Measurements from ENCODE around the gene SUSD4.

SUSD4 gene

GRCh38 chr1:223273511-223273910 is 90.5 kb downstream of the SUSD4 start:
- H3K4me1 ChIP-seq (ENCODE audit: insufficient read depth, low read length), result no peaks in the 10 kb centered on the region
- no peak overlapping the region for H3K9ac ChIP-seq (ENCODE audit: low read depth, low read length)
- no peaks in the 10 kb centered on the region; the same call in 1 of the 2 replicates for H3K9me3 ChIP-seq (ENCODE audit: control insufficient read depth, insufficient read depth, low read length)
- H3K36me3 ChIP-seq (ENCODE audit: insufficient read depth, low read length), result no peaks in the 10 kb centered on the region

DNA sequence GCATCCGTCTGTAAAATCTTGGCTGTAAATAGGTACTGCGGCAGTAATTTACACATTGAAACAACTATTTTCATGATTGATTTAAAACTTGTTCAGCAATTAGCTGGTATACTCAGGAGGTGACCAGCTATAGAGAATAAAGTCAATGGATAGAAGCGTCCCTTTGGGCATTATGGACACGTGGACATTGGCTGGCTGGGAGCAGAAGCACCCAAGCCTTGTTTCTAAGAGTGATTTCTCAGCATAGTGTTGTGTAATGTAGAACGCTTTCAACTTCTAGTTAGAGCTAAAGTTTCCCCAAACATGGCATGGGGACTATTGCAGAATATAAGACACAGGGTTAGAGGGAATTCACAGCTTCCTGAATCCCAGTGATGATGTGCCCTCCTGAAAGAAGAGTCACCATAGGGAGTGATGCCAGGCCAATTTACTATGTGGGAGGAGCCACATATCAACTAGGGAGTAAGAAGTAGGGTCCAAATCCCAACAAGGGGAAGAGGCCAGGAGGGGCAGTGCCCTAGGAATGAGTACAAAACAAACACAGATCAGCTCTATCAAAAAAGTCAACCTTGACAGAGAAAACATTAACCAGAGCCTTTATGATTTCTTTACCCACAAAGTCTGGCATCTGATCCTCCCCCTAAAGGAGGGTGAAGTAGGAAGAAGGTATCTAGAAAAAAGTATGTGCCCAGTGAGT is 92.7 kb downstream of the SUSD4 start:
- Histone ChIP-seq H3K9ac (ENCODE audit: low read depth, low read length) (no peak overlapping the region), H3K4me1 (ENCODE audit: insufficient read depth, low read length) (no peaks in the 10 kb centered on the region), H3K9me3 (ENCODE audit: control insufficient read depth, insufficient read depth, low read length) (no peaks in the 10 kb centered on the region), H3K36me3 (ENCODE audit: insufficient read depth, low read length) (no peaks in the 10 kb centered on the region)

- Histone ChIP-seq H3K9me3 (ENCODE audit: control insufficient read depth, insufficient read depth, low read length) (no peaks in the 10 kb centered on the region), H3K36me3 (ENCODE audit: insufficient read depth, low read length) (no peaks in the 10 kb centered on the region), H3K4me1 (ENCODE audit: insufficient read depth, low read length) (no peaks in the 10 kb centered on the region)
These were observed 93.8 kb downstream of the SUSD4 start for GRCh38 chr1:223270155-223270554.

DNA sequence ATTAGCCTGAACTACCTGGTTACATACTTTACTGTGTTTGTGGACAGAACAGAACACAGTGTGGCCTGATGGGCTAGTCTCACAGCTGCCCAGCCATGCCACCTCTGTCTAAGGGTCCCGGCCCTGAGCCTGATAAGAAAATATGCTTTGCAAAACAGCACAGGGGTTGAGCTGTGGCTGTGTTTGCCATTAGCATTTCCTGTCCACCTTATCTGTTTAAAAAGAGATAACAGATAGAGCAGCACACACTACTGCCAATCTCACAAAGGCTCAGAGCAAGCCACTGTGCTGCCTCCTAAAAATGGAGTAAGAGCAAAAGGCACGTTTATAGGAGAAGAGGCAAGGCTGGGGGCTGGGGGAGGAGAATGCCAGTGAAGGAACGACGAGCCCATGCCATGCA is 95.0 kb downstream of the SUSD4 start:
- Histone ChIP-seq H3K9me3 (ENCODE audit: control insufficient read depth, insufficient read depth, low read length) (no peaks in the 10 kb centered on the region), H3K4me1 (ENCODE audit: insufficient read depth, low read length) (no peaks in the 10 kb centered on the region), H3K36me3 (ENCODE audit: insufficient read depth, low read length) (no peaks in the 10 kb centered on the region), H3K9ac (ENCODE audit: low read depth, low read length) (no peak overlapping the region)

More at GRCh38 chr1:223270155-223270554, 93.8 kb downstream of the SUSD4 start:
- H3K9ac ChIP-seq (ENCODE audit: low read depth, low read length), result no peak overlapping the region

GRCh38 chr1:223266632-223267172 is 97.3 kb downstream of the SUSD4 start:
- no peaks in the 10 kb centered on the region for H3K36me3 ChIP-seq (ENCODE audit: insufficient read depth, low read length)
- no peak overlapping the region for H3K9ac ChIP-seq (ENCODE audit: low read depth, low read length)
- H3K4me1 ChIP-seq (ENCODE audit: insufficient read depth, low read length), result no peaks in the 10 kb centered on the region
- H3K9me3 ChIP-seq (ENCODE audit: control insufficient read depth, insufficient read depth, low read length), result no peaks in the 10 kb centered on the region

GRCh38 chr1:223264983-223265908 is 98.7 kb downstream of the SUSD4 start:
- H3K4me1 ChIP-seq (ENCODE audit: insufficient read depth, low read length), result no peaks in the 10 kb centered on the region
- no peaks in the 10 kb centered on the region for H3K36me3 ChIP-seq (ENCODE audit: insufficient read depth, low read length)
- H3K9me3 ChIP-seq (ENCODE audit: control insufficient read depth, insufficient read depth, low read length), result no peaks in the 10 kb centered on the region
- no peak overlapping the region for H3K9ac ChIP-seq (ENCODE audit: low read depth, low read length)

GRCh38 chr1:223264529-223264928 is 99.4 kb downstream of the SUSD4 start:
- Histone ChIP-seq H3K4me1 (ENCODE audit: insufficient read depth, low read length) (no peaks in the 10 kb centered on the region), H3K36me3 (ENCODE audit: insufficient read depth, low read length) (no peaks in the 10 kb centered on the region), H3K9ac (ENCODE audit: low read depth, low read length) (no peak overlapping the region), H3K9me3 (ENCODE audit: control insufficient read depth, insufficient read depth, low read length) (no peaks in the 10 kb centered on the region)

DNA sequence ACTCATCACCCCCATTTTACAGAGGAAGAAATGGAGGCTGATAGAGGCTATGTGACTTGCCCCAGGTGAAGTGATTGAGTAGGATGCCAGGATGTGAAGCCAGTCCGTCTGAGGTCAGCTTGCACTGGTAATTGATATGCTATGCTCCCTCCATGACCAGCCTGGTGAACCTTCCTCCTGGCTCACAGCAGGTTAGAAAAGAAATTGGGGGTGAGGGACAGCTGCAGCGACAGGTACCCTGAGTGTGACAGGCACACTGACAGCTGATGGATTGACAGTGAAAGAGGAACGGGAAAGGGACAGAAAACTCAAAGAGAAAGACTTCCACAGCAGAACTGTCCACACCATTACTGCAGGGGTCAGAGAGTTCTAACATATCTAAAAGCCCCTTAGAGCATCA is 102.1 kb downstream of the SUSD4 start:
- Histone ChIP-seq H3K9me3 (ENCODE audit: control insufficient read depth, insufficient read depth, low read length) (no peaks in the 10 kb centered on the region), H3K9ac (ENCODE audit: low read depth, low read length) (no peak overlapping the region), H3K36me3 (ENCODE audit: insufficient read depth, low read length) (no peaks in the 10 kb centered on the region), H3K4me1 (ENCODE audit: insufficient read depth, low read length) (no peaks in the 10 kb centered on the region)

DNA sequence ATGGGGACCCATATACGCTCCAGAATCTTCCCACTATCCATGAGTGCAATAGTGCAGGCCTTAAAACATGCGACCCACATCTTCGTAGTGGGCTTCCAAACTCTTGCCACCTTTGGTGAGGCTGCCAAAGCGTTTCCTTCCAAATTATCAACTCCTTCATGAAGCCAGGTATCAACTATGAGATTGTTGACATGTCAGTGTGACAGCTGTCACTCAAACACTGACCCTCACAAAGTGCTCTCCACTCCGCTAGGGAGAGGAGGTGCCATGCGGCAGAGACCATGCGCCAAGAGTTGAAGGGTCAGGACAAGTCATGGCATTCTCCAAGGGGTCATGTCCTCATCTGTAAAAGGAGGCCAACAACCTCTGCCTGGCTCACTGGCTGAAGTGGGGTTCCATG is 103.3 kb downstream of the SUSD4 start:
- H3K36me3 ChIP-seq (ENCODE audit: insufficient read depth, low read length), result no peaks in the 10 kb centered on the region
- no peak overlapping the region for H3K9ac ChIP-seq (ENCODE audit: low read depth, low read length)
- peaks cover 9% of the 10 kb centered on the region for H3K4me1 ChIP-seq (ENCODE audit: insufficient read depth, low read length)
- H3K9me3 ChIP-seq (ENCODE audit: control insufficient read depth, insufficient read depth, low read length), result no peaks in the 10 kb centered on the region

DNA sequence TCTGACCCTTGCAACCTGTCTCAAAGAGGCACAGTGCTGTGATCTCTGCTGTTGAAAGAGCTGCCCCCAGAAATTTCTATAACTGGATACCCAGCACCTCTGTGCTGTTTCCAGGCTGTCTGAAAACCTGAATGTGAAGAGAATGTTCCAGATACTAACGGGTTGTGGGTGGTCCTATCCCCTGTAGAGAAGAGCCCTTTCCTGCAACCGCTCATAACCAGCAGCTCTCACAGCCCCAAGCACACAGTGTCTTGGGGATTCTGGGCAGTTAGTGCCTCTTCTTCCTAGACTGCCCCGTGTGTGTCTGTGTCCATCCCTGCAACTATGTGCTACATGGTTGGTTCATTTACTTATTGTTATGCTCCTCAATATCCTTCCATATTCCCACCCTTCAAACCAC is 104.5 kb downstream of the SUSD4 start:
- Histone ChIP-seq H3K9me3 (ENCODE audit: control insufficient read depth, insufficient read depth, low read length) (no peaks in the 10 kb centered on the region), H3K36me3 (ENCODE audit: insufficient read depth, low read length) (no peaks in the 10 kb centered on the region), H3K9ac (ENCODE audit: low read depth, low read length) (no peak overlapping the region), H3K4me1 (ENCODE audit: insufficient read depth, low read length) (peaks cover 13% of the 10 kb centered on the region)

DNA sequence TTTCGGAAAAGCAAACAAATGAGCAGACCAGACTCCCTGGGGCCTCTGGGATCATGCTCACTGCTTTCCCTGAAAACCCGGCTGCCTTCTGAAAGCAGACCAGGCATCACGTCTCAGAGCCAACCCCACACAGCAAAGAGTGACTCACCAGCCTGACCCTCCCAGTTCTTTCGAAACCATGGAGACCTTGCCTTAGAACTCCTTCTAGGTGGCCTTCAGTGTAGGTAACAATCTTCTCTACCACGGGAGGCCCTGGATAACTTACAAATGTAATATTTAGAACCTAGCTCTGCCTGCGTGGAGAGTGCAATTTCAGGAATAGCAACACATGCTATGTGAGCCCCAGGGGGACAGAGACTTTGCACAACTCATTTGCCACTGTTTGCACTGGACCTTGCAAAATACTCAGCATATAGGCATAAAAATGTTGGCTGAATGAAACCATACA is 105.2 kb downstream of the SUSD4 start:
- no peak overlapping the region for H3K9ac ChIP-seq (ENCODE audit: low read depth, low read length)

DNA sequence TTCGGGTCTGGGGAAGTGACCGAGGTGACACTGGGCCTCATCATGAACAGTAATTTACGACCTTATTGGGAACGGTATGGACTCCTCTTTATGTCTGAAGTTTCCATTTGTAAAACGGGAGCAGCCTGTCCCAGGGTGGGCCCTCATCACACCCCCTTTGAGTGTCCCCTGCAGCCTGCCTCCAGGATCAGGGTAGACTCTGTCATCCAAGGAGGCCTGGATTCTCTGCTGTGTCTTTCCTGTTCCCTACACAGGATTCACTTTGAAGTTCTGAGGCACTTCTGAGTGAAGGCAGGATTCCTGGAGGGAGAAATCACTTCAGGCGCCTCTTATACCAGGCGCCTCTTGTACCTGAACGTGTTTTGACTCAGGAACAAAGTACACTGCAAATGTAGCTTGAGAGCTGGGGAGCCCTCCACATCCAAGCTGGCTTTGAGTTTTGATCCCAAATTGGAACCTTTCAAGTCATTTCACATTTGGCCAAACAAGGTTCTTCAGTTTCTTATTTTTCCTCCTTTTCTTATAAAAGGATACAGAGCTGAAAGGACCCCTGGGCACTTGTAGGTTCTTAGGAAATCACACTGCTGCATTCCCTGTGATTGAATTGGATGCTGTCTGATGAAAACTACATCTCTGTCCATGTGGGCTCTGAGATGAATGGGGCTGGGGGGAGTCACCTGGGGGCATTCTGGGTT is 106.0 kb downstream of the SUSD4 start:
- H3K9me3 ChIP-seq (ENCODE audit: control insufficient read depth, insufficient read depth, low read length), result no peaks in the 10 kb centered on the region
- H3K36me3 ChIP-seq (ENCODE audit: insufficient read depth, low read length), result no peaks in the 10 kb centered on the region
- H3K9ac ChIP-seq (ENCODE audit: low read depth, low read length), result no peak overlapping the region
- peaks cover 13% of the 10 kb centered on the region for H3K4me1 ChIP-seq (ENCODE audit: insufficient read depth, low read length)

More for the DNA sequence above, 105.2 kb downstream of the SUSD4 start:
- no peaks in the 10 kb centered on the region for H3K36me3 ChIP-seq (ENCODE audit: insufficient read depth, low read length)
- peaks cover 13% of the 10 kb centered on the region for H3K4me1 ChIP-seq (ENCODE audit: insufficient read depth, low read length)
- no peaks in the 10 kb centered on the region for H3K9me3 ChIP-seq (ENCODE audit: control insufficient read depth, insufficient read depth, low read length)

GRCh38 chr1:223256034-223256433 is 107.9 kb downstream of the SUSD4 start:
- H3K36me3 ChIP-seq (ENCODE audit: insufficient read depth, low read length), result no peaks in the 10 kb centered on the region
- peaks cover 13% of the 10 kb centered on the region for H3K4me1 ChIP-seq (ENCODE audit: insufficient read depth, low read length)
- no peaks in the 10 kb centered on the region for H3K9me3 ChIP-seq (ENCODE audit: control insufficient read depth, insufficient read depth, low read length)
- no peak overlapping the region for H3K9ac ChIP-seq (ENCODE audit: low read depth, low read length)

GRCh38 chr1:223253916-223254315 is 110.1 kb downstream of the SUSD4 start:
- peaks cover 13% of the 10 kb centered on the region for H3K4me1 ChIP-seq (ENCODE audit: insufficient read depth, low read length)
- no peaks in the 10 kb centered on the region for H3K36me3 ChIP-seq (ENCODE audit: insufficient read depth, low read length)
- no peak overlapping the region for H3K9ac ChIP-seq (ENCODE audit: low read depth, low read length)
- no peaks in the 10 kb centered on the region for H3K9me3 ChIP-seq (ENCODE audit: control insufficient read depth, insufficient read depth, low read length)

Data from ES-I3 (cell line).